CD4-positive, alpha-beta T cell treated with Interleukin-15 for 1 hour (primary cell): Measurements from ENCODE around the gene PYGB.

ENCODE experiments used
- DNase-seq: peaks from one replicate; pipeline ENCODE4 v3.0.0-alpha.2; 2020

The PYGB gene

GRCh38 chr20:25247956-25248785 lies at the start of gene PYGB:
Gene PYGB, plus strand, starts transcription at chr20:25248085. Its CDS starts 94 bp downstream, at chr20:25248179.
- DNase-seq, result peak; percentile 75

DNA sequence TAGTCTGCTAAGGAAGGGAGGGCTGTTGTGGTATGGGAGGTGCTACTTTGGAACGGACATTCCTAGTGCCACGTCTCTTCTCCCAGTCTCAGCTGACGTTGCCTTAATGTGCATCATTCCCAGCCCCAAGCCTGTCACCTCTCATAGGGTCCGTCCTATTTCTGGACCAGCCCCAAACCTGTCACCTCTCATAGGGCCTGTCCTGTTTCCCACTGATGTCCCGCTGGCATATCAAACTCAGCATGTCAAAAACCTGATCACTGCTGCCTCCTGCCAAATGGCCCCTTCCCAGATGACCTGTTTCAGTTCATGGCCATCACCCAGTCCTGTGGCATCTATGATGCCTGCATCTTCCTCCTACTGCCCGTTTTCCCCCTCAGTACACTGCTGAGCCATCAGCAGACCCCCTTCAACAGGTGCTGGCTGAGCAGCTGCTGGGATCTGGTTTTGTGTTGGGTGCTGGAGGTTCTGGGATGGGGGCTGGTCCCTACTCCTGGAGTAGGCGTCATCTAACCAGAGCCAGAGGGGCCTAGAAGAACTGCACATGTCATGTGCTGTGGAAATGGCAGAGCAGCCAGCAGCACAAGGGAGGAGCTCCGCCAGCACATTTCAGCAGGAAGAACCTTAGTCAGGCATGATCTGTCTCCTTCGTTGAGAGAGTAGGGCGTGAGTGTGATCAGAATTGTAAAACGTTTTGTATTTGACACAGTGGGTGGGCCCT lies 49.1 kb upstream of the PYGB start:
- DNase-seq, result no peak

GRCh38 chr20:25199473-25200260 lies 48.2 kb upstream of the PYGB start:
- no peak for DNase-seq

GRCh38 chr20:25203089-25203488 lies 44.8 kb upstream of the PYGB start:
- DNase-seq, result no peak

DNA sequence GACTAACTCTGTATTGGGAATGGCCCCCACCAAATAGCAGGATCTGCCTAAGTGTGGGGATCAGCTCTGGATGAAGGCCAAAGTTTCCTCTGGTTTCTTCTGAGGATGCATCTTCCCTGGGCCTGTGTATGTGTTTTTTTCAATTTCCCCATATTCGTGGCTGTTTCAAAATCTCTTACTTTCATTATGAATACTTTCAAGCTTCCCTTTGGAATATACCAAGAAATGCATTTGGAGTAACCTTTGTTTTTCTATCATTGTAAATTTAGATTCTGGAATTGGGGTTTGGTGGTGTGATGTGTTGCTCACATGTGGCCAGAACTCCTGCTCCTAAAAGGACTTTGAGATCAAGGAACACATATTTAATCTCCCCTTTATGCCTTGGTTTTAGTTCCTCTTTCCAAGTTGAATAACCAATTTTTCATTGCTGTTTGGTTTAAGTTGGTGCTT lies 44.0 kb upstream of the PYGB start:
- DNase-seq, result no peak

DNA sequence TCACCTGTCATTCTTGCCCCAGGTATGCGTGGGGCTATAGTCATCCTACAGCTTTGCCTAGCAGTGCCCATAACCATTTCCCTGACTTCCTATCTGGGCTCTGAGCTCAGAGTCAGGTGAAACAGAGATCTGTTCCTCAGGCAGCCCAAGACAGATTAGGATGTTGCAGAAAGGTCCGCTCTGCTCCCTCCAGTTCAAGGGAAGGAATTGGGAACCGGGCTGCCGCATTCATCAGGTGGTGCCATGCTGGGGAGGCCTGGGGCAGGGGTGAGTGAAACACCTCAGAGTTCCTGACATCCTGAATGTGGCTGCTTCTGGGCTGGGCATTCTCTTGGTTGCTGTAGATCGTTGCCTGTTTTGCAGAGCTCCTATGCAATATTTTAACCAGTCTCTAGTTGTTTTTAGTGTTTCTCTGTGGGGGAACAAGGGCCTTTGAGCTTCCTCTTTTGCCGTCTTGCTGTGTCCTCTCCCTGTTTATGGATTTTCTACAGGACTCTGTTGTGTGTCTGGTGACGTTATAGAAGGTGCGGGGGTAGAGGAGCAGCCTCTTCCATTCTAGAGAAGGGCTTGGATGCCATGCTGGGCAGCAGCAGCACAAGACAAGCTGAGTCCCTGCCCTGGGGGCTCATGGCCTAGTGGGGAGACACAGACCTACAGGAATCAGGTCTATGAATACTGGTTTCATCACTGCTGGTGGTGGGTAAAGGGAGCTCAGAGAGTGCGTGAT lies 43.2 kb upstream of the PYGB start:
- DNase-seq, result no peak

- no peak for DNase-seq
Observed at GRCh38 chr20:25205277-25206062, 42.4 kb upstream of the PYGB start.

DNA sequence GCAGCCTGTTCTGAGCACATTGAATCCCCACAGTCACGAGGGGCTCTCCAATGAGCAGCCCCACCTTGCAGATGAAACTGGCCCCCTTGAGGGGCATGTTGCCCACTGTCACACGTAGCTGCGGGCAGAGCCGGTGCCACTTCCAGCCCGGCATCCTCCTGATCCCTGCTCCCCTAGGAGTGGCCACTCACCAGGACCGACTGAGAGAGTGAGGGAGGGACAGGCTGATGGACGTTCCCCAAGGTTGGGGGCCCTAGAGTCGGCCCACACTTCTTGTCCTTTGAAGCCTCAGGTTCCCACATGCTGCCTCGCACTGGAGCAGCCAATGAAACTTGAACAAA lies 41.9 kb upstream of the PYGB start:
- no peak for DNase-seq

DNA sequence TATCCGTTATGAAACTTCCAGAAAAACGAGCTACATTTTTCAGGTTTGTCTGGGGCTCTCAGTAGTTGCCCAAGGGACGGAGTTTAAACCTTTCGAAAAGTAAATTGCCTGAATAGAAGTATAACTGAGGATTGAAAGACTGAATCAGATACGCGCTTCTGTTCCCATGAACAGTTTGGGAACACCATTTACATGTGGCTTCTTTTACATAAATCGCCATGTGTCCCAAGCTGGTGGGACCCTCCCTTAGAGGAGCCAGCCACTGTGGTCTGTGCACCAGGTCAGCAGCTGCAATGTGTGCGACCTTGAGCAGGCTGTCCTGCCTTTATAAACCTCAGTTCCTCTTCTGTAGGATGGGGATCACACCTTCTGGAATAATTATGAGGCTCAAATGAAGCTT lies 41.3 kb upstream of the PYGB start:
- DNase-seq, result no peak

DNA sequence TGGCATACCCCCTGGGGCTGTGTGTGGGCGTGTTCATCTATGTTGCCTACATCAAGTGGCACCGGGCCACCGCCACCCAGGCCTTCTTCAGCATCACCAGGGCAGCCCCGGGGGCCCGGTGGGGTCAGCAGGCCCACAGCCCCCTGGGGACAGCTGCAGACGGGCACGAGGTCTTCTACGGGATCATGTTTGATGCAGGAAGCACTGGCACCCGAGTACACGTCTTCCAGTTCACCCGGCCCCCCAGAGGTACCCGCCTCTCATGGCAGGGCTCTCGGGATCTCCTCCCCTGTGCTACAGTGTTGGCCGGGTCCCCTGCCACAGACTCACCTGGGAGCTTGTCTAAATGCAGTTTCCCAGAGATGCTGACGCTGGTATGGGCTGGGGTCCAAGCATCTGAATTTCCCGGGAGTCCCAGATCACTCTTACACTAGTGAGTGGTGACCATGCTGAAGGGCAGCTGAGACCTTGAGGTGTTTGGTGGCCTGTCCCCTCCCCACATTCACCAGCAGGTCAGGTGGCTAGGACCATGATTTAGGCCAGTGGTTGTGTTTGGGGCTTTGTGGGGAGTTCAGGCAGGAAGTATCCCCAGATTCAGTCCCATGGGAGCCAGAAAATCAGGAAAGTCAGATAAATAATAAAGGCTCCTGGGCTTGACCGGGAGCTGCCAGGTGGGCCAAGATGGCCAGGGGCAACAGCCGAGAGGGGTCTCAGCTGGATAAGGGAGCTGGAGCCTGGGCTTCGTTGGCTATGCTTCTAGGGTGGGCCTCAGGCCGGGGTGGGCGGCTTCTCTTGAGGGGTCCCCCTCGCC lies 40.5 kb upstream of the PYGB start:
- DNase-seq, result no peak

GRCh38 chr20:25207960-25208534 lies 39.8 kb upstream of the PYGB start:
- DNase-seq, result no peak

DNA sequence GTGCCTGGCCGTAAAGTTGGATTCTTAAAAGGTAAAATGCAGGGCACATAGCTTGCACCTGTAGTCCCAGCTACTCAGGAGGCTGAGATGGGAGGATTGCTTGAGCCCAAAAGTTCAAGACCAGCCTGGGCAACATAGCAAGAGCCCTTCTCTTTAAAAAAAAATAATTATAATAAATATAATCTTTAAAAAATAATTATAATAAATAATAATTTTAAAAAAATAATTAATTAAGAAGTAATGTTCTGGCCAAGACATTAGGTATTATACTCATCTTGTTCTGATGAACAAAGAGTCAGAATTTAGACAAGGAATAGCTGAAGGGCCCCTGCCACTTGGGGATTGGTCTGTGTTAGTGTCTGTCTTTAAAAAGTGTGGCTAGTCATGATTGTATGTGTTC lies 38.5 kb upstream of the PYGB start:
- DNase-seq, result no peak

DNA sequence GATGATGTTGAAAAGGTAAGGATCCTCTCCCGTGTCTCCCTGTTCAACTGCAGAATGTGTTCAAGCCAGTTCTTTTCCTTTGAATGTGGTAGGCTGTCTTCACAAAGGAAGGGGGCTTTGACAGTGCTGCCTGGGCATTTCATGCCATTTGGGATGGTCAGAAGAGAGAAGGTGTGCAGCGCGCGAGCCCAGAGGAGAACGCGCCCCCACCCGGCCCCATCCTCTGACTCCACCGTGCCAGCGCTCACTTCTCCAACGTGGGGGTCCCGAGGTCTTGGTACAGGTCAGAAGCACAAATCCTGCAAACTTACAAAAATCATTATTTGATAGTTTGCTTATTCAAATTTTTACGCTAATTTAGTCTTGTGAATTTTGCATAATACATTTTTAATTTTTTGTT lies 38.0 kb upstream of the PYGB start:
- no peak for DNase-seq

DNA sequence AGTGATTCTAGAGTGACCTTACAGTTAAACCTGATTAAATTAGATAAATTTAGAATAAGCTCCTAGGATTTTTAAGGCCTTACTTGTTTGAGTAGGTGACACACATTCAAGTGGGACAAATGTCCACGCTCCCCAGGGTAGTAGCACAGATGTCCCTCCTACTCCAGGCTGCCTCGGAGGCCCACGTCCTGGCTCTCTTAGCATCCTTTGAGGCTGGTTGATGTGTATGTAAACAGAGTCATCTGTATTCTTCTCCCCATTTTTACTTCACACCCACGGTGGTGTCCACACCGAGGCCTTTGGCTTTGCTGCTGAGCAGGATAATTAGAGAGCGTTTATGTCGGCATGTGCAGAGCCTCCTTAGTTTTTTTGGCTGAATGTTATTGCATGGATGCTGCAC lies 36.6 kb upstream of the PYGB start:
- DNase-seq, result no peak

DNA sequence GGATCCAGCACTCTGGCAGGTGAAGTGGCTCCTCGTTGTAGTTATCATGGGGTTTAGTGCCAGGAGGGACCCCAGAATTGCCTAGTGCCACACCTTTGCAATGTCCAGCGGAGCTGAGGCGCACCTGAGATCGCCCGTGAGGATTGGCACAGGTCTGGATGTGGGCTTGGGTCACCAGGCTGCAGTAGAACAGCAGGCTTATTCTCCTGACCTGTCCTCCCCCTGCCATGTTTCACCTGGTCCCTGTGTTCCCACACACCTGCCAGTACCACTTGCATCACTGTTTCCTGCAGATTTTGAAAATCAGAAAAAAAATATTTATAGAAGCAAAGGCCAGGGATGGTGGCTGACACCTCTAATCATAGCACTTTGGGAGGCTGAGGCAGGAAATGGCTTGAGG lies 35.6 kb upstream of the PYGB start:
- no peak for DNase-seq

- no peak for DNase-seq
Observed at GRCh38 chr20:25213566-25214425, 34.1 kb upstream of the PYGB start.

GRCh38 chr20:25214426-25214790 lies 33.5 kb upstream of the PYGB start:
- DNase-seq, result no peak

DNA sequence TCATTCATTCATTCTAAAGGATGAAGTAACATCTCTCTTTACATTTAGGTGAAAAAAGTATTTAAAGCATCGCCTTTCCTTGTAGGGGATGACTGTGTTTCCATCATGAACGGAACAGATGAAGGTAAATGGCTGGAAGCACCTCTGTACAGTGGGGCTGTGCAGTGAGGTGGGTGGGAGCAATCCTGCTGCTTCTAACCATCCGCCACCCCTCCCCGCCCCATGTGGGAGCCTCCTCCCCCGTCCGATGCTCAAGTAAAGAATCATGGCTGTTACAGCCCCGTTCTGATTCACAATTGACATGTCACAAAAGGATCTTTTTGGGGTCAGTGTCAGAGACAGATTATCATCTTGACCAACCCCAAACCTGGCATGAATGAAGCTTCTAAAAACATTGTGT lies 33.1 kb upstream of the PYGB start:
- DNase-seq, result no peak

- no peak for DNase-seq
Observed at GRCh38 chr20:25215521-25215920, 32.4 kb upstream of the PYGB start.
